ENCODE data around the gene GYG1.
"Not testable (repeated sequence)": the region's sequence is repeated elsewhere in the genome, so short reads cannot be mapped to it uniquely, and the experiment has no call there.

The GYG1 gene

GRCh38 chr3:148991219-148992026, at the start of gene GYG1:
Gene GYG1, plus strand, starts transcription at chr3:148991540. Its CDS starts 101 bp downstream, at chr3:148991641.
- peak; percentile 53 for DNase-seq

DNA sequence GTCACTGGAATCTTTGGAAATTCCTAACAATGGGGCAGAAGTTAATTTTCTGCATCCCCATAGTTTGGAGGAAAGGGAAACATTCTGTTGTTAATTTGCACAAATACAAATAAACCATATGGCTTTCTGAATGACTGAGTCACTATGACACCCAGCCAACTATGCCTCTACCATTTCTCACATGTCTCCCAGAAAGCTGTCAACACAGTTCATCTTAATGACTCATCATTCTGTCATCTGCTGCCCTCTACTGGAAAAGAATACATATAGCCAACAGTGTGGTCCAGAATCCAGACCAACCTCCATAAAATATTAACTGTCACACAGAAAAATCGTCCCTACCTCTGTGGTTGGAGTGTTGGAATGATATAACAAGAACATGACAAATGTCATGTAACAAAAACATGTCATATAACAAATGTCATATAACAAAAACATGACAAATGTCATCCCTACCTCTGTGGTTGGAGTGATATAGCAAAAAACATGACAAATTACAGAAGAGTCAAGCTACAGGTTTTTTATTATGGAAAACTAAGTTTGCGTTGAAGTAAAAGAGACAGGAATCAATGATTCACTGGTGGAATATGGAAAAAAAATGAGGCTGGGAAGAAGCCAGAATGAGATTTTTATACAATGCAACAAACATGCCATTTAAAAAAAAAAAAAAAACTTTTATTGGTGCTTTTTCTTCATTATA, 47.7 kb upstream of the GYG1 start:
- DNase-seq = peak; percentile 36

DNA sequence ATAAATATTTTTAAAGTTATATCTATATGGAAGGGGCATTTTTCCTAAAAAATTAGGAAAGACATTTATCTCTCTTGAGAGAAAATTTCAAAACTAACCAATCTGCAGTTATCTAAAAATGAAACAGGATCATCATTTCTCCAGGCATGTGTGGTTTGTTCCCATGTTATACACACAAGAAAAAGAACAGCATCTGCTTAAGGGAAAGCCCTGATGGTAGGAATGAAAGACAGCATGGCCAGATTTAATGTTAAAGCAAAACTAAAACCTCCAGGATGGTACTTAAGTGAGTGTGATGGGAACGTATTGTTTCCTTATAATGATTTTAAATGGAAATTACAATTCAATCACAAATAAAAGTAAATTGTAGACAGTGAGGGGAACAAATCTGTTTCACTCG, 46.2 kb upstream of the GYG1 start:
- DNase-seq = no peak

- DNase-seq = no peak
These were observed 42.3 kb upstream of the GYG1 start for GRCh38 chr3:148948913-148949657.

DNA sequence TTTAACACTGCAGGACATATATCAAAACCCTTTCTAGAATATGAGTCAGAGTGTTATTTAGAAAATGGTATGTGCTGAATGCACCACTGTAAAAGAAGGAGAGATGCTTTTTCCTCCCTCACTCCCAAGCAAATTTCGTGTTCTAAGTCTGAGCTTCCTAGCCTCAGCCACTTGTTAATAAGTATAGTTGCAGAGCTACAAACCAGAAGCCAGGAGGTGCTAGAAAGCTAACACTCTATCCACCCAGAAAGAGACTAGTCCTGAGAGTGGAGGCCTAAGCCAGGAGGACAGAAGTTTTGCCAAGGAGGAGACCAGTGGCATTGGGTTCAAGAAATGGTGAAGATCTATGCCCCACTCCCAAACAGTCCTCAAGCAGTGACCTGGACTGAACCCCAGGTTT, 40.5 kb upstream of the GYG1 start:
- DNase-seq = no peak

GRCh38 chr3:148951599-148952361, 39.6 kb upstream of the GYG1 start:
- DNase-seq = no peak

- DNase-seq = no peak
These were observed 38.2 kb upstream of the GYG1 start for GRCh38 chr3:148953094-148953493.

- no peak for DNase-seq
These were observed 36.4 kb upstream of the GYG1 start for GRCh38 chr3:148954981-148955380.

- DNase-seq = no peak
These were observed 35.6 kb upstream of the GYG1 start for GRCh38 chr3:148955544-148956346.

- no peak for DNase-seq
These were observed 33.8 kb upstream of the GYG1 start for GRCh38 chr3:148957586-148957985.

DNA sequence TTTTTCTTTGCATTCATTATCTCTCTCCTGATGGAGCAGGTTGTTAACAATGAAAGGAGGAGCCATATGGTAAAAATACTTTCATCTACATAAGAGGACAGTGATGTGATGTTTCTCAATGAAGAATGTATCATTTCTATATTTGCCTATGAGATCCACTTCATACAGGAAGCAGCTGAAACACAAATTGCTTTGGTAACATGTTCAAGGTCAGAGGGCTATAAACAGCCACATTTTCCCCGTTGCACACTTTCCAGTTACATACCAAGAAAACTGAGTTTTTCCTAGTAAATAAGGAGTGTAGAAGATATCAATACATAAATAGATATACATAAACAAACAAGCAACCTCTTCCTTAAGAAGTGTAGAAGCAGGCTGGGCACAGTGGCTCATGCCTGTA, 32.6 kb upstream of the GYG1 start:
- DNase-seq = no peak

GRCh38 chr3:148962513-148962912, 28.8 kb upstream of the GYG1 start:
- DNase-seq = no peak

GRCh38 chr3:148964809-148965208, 26.5 kb upstream of the GYG1 start:
- no peak for DNase-seq

DNA sequence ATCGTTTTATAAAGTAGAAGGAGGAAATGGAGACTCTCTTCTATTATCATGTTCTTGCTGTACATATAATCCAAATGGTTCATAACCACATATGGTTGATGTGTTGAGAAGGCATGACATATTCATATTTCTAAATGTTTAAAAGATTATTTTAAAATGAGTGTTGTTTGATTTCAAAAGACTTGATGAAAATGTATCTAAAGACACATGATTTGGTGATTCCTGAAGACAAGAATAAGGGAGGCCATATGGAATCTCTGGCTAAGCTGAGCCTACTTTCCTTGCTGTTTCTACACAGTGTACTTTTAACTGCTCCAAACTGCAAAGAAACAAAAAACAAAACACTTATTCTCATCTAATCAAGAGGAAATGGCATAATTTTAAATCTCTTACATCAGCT, 23.0 kb upstream of the GYG1 start:
- DNase-seq = no peak

GRCh38 chr3:148970271-148970670, 21.1 kb upstream of the GYG1 start:
- DNase-seq = no peak

DNA sequence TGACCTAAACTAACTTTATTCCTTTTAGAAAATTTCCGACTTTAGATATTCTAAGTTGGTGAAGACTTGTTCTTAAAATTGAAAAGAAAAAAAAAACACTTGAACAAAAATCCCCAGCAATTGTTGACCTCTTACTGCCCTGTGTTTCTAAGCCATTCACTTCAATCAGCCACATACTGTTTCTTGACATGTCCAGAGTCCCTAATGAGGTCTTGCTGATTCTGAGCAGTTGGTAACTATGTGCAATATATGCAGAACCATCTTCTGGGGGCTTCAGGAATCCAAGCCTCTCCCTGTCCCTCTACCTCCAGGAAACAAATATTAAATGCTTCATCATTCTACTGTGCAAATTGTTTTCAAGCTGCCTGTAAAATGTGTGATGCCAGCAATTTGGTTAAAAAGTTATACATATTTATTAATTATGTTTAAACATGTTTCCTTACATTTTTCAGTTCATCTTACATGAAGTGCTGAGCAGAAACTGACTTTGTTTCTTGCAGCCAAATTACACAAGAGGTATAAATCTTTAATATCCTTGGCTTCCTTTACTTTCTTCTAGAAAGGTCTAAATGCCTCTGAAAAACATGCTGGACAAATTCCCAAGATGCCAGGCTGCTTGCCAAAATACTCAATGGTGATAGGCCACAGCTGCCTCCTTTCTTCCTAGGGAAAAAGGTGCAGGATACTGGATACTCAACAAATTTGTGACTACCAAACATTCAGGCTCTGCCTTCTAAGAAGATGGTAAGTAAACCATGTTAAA, 19.8 kb upstream of the GYG1 start:
- DNase-seq = no peak

GRCh38 chr3:148974726-148975125, 16.6 kb upstream of the GYG1 start:
- no peak for DNase-seq

DNA sequence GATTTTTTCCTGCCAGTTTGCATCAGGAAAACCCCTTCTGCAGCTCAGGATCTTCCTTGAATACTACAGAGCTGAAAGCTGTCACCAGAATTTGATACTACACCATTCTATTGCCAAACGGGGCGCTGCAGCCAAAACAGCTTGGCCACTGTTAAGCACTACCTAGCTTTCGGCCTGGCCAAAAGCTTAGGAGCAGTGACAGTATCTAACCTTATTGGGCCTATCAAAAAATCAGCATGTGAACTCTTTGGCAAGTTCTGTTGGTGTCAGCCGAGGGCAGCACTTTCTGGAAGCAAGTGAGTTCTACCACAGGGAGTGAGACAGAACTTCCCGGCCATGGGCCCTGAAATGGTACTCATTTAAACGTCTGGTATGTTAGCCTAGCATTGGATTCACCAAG, 16.1 kb upstream of the GYG1 start:
- DNase-seq = no peak

- DNase-seq = no peak
These were observed 15.6 kb upstream of the GYG1 start for GRCh38 chr3:148975696-148976095.

DNA sequence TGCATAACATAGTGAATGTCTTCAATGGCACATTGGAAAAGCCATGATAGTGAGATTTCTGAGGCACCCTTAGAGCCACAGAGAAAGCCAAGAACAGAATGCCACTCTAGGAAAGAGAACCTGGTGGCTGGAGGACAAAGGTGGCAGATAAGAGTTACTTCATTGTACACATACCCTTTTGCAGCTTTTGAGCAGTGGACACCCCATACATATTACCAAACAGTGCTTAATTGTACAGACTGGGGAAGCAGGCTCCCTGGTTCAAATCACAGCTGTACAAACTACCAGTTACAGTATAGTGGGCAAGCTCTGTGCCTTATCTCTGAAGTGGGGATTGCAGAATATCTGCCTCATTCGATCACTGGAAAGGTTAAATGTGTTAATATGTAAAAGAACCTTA, 10.1 kb upstream of the GYG1 start:
- no peak for DNase-seq

DNA sequence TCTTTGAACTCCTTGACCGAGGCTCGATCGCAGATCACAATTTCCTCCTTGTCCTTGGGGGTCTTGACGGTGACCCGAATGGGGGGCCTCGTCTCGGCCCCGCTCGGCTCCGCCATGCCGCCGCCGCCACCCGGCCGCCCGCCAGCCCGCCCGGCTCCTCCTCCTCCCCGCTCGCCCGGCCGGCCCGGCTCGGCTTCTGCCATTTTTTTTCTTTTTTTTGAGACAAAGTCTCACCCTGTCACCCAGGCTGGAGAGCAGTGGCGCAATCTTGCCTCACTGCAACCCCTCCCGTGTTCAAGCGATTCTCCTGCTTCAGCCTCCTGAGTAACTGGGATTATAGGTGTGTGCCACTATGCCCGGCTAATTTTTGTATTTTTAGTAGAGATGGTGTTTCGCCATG, 3.8 kb upstream of the GYG1 start:
- not testable (repeated sequence) for DNase-seq

All from T1000 (cell line).